B cell (primary cell): ENCODE data around the gene ZSCAN12. TPM values are rescaled to one million over a fixed set of nuclear protein-coding genes. Genes with fewer than 3 reads are reported as not detected.

Experiments used
- ATAC-seq: fragments of 200-7000 bp; cut with Tn5 transposase; one replicate; pipeline ENCODE4 v1.10.0; 2021; ENCODE audit warnings: low read depth, mild to moderate bottlenecking, moderate number of reproducible peaks, moderate library complexity
- CTCF ChIA-PET: fragments of 350-600 bp; sonication (Branson Sonifier 250); formaldehyde crosslinking; loops from one replicate; lab custom pipeline; 2021; ENCODE audit warnings: antibody characterized with exemption, inconsistent platforms; lab: Charles Lee
- POLR2A ChIA-PET: fragments of 350-600 bp; sonication (Branson Sonifier 250); formaldehyde crosslinking; loops from one replicate; lab custom pipeline; 2021; ENCODE audit warnings: antibody characterized with exemption; lab: Charles Lee
- DNase-seq: peaks from one replicate; pipeline ENCODE4 v3.0.0; 2013
- H2AFZ ChIP-seq: 2 replicates; pipeline ENCODE4 v1.6.1; 2012; ENCODE audit warnings: mild to moderate bottlenecking, low read depth, low read length; ENCODE audit not compliant: insufficient read depth, poor library complexity, severe bottlenecking
- H3K27ac ChIP-seq, 2 donors: 1 replicate in 1 of 2; 2 replicates in 1 of 2; pipeline ENCODE4 v1.5.1; 2012 to 2013; ENCODE audit warnings: low read length in 2 of 2, mild to moderate bottlenecking in 2 of 2, moderate library complexity in 1 of 2
- H3K27me3 ChIP-seq, 4 experiments: fragments of 200-600 bp in 1 of 4; sonication (generic) in 1 of 4; replicated peaks in 1 of 4; 1 replicate in 2 of 4; 2 replicates in 2 of 4; pipeline versions ENCODE4 v1.6.1 to v1.7.0; 2013 to 2016; ENCODE audit warnings: low read length in 3 of 4, mild to moderate bottlenecking in 2 of 4, mixed read lengths in 1 of 4, moderate library complexity in 1 of 4; ENCODE audit not compliant: insufficient read depth in 4 of 4, control insufficient read depth in 3 of 4; ENCODE audit errors: control extremely low read depth in 1 of 4
- H3K36me3 ChIP-seq, 2 experiments: replicated peaks in 1 of 2; 1 replicate in 1 of 2; 2 replicates in 1 of 2; pipeline versions ENCODE4 v1.6.1 to v1.7.1; 2013; ENCODE audit warnings: low read length in 1 of 2; ENCODE audit not compliant: insufficient read depth in 2 of 2, control insufficient read depth in 1 of 2; ENCODE audit errors: control extremely low read depth in 1 of 2, extremely low read depth in 1 of 2
- H3K4me1 ChIP-seq, 2 donors: fragments of 200-600 bp in 1 of 2; sonication (generic) in 1 of 2; 1 replicate in 1 of 2; 2 replicates in 1 of 2; pipeline versions ENCODE4 v1.5.1 to v1.6.1; 2013 to 2017; ENCODE audit warnings: low read length in 2 of 2; ENCODE audit not compliant: control insufficient read depth in 2 of 2, insufficient read depth in 2 of 2
- H3K4me2 ChIP-seq: replicated peaks from 2 replicates; pipeline ENCODE3; 2012; ENCODE audit warnings: mild to moderate bottlenecking, low read depth, low read length; ENCODE audit not compliant: poor library complexity, severe bottlenecking
- H3K4me3 ChIP-seq, 5 experiments: fragments of 200-600 bp in 1 of 5; sonication (generic) in 1 of 5; 1 replicate in 3 of 5; 2 replicates in 2 of 5; pipeline versions ENCODE4 v1.5.1 to v1.7.0; 2011 to 2016; ENCODE audit warnings: low read length in 4 of 5, mild to moderate bottlenecking in 4 of 5, low read depth in 2 of 5, control low read depth in 1 of 5, moderate library complexity in 1 of 5; ENCODE audit not compliant: insufficient read depth in 1 of 5; ENCODE audit errors: control extremely low read depth in 1 of 5, extremely low read depth in 1 of 5
- H3K79me2 ChIP-seq: fragments of 200-600 bp; sonication (generic); one replicate; pipeline ENCODE4 v1.6.0; 2016; ENCODE audit warnings: low read length; ENCODE audit not compliant: control insufficient read depth, insufficient read depth
- H3K9ac ChIP-seq: fragments of 200-600 bp; sonication (generic); 2 replicates; pipeline ENCODE4 v1.6.1; 2017; ENCODE audit warnings: mild to moderate bottlenecking, low read length, moderate library complexity
- H3K9me3 ChIP-seq, 3 donors: one replicate each; pipeline versions ENCODE4 v1.6.1 to v1.7.1; 2013; ENCODE audit warnings: low read length in 2 of 3; ENCODE audit not compliant: control insufficient read depth in 2 of 3, insufficient read depth in 1 of 3; ENCODE audit errors: control extremely low read depth in 1 of 3
- H4K20me1 ChIP-seq: 2 replicates; pipeline ENCODE4 v1.6.0; 2012; ENCODE audit warnings: mild to moderate bottlenecking, low read length; ENCODE audit not compliant: insufficient read depth, control insufficient read depth, poor library complexity, severe bottlenecking
- H3K27ac Mint-ChIP-seq: one replicate; pipeline ENCODE4 v1.8.0; 2021; ENCODE audit warnings: mixed read lengths
- H3K27me3 Mint-ChIP-seq: one replicate; pipeline ENCODE4 v1.8.0; 2021; ENCODE audit warnings: mixed read lengths
- H3K4me1 Mint-ChIP-seq: one replicate; pipeline ENCODE4 v1.8.0; 2021; ENCODE audit warnings: mixed read lengths
- H3K4me3 Mint-ChIP-seq: one replicate; pipeline ENCODE4 v1.8.0; 2021; ENCODE audit warnings: mixed read lengths
- H3K9me3 Mint-ChIP-seq: one replicate; pipeline ENCODE4 v1.8.0; 2022; ENCODE audit warnings: mixed read lengths; ENCODE audit not compliant: insufficient read depth
- EZH2 ChIP-seq: IDR thresholded peaks from 2 replicates; pipeline ENCODE4 v1.6.1; 2012; ENCODE audit warnings: borderline replicate concordance, low read depth, mild to moderate bottlenecking, moderate library complexity, low read length; ENCODE audit not compliant: insufficient read depth, poor library complexity, severe bottlenecking
- WGBS: methylation state at CpG from one replicate; pipeline ENCODE4 v1.1.5; 2013; ENCODE audit warnings: missing lambda C conversion rate; ENCODE audit not compliant: insufficient coverage; 5-methylcytosine and 5-hydroxymethylcytosine counted together
- intact Hi-C: fragments of 100-400 bp; cut with micrococcal nuclease; formaldehyde crosslinking; loops from one replicate; pipeline ENCODE4 v1.10.0; 2022
- polyA plus RNA-seq: library from polyadenylated mRNA; depleted of rRNA; stranded (reverse); fragments of >200 nt; gene quantifications from 2 replicates; pipeline ENCODE4 v1.2.3, GENCODE V29; 2012
- total RNA-seq, 2 donors: library from RNA; stranded (reverse); fragments of 120-200 nt in 1 of 2; gene quantifications; 1 replicate in 1 of 2; 2 replicates in 1 of 2; pipeline versions ENCODE4 v1.2.3 to v1.2.4, GENCODE V29; 2013 to 2022
- TF ChIP-seq, protein P1 (sequence below): fragments of 200-600 bp; IDR thresholded peaks from one replicate; pipeline ENCODE4 v1.8.0; 2022; ENCODE audit warnings: antibody characterized with exemption, mild to moderate bottlenecking

The ZSCAN12 gene
- total and polyA plus RNA-seq, 2 donors (not counting 1 experiment from before 2014, with no cell fraction given): 3.5 to 14.8 TPM

- H3K9ac ChIP-seq: peak overlapping the region; percentile 99
- H3K79me2 ChIP-seq: no peaks in the 10 kb centered on the region
- peak overlapping the region; percentile 95 to 96 for H3K27ac ChIP-seq
- peaks cover 11 to 18% of the 10 kb centered on the region in 2 donors for H3K4me1 ChIP-seq
- Mint-ChIP-seq H3K4me3 (no peak overlapping the region), H3K4me1 (no peaks in the 10 kb centered on the region), H3K9me3 (peaks cover 9% of the 10 kb centered on the region), H3K27me3 (no peaks in the 10 kb centered on the region), H3K27ac (no peak overlapping the region)
- ATAC-seq (peak; percentile 36), DNase-seq (peak; percentile 67)
- H3K4me2 ChIP-seq: peak overlapping the region; percentile 86
- H3K4me3 ChIP-seq: peak overlapping the region; percentile 72 to 98 (median 86)
- ChIA-PET POLR2A (interaction anchor here (0.6 to 1.1 kb wide), 5 partner anchors 19 to 1786 kb away, joined by 3 to 4 read pairs (median 3); partner anchors contain the start of gene ZSCAN26), CTCF (interaction anchor here (1.1 to 1.9 kb wide), 4 partner anchors 12 to 70 kb away, joined by 3 to 6 read pairs (median 5); partner anchors contain the start of gene ZSCAN26)
- WGBS: 14% methylated on average over 20 of the region's 24 CpGs
- peaks cover 0 to 11% (median 0%) of the 10 kb centered on the region in 3 donors for H3K9me3 ChIP-seq
- H3K27me3 ChIP-seq: peaks cover 0 to under 1% (median 0%) of the 10 kb centered on the region in 4 experiments
- H4K20me1 ChIP-seq: no peaks in the 10 kb centered on the region
- intact Hi-C loops: loop anchor here (1.0 to 5.0 kb wide), 6 partner anchors 13 to 439 kb away; partner anchors contain the start of genes PGBD1, ZKSCAN3 and ZNF165
- TF ChIP-seq, protein P1, sequence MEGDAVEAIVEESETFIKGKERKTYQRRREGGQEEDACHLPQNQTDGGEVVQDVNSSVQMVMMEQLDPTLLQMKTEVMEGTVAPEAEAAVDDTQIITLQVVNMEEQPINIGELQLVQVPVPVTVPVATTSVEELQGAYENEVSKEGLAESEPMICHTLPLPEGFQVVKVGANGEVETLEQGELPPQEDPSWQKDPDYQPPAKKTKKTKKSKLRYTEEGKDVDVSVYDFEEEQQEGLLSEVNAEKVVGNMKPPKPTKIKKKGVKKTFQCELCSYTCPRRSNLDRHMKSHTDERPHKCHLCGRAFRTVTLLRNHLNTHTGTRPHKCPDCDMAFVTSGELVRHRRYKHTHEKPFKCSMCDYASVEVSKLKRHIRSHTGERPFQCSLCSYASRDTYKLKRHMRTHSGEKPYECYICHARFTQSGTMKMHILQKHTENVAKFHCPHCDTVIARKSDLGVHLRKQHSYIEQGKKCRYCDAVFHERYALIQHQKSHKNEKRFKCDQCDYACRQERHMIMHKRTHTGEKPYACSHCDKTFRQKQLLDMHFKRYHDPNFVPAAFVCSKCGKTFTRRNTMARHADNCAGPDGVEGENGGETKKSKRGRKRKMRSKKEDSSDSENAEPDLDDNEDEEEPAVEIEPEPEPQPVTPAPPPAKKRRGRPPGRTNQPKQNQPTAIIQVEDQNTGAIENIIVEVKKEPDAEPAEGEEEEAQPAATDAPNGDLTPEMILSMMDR: no peak
- TF ChIP-seq EZH2: no peak
- H2AFZ ChIP-seq: peak overlapping the region; percentile 83
- H3K36me3 ChIP-seq: no peaks in the 10 kb centered on the region
Observed at GRCh38 chr6:28336284-28337120, 63.0 kb downstream of the ZSCAN12 start.
